Measurements from ENCODE around the gene IL6. TPM values are rescaled to one million over a fixed set of nuclear protein-coding genes. Genes with fewer than 3 reads are reported as not detected.
"Not testable (repeated sequence)": the region's sequence is repeated elsewhere in the genome, so short reads cannot be mapped to it uniquely, and the experiment has no call there.

The IL6 gene
- total and polyA plus RNA-seq, 2 donors from 2014 or later, result 0.58 to 1.6 TPM

DNA sequence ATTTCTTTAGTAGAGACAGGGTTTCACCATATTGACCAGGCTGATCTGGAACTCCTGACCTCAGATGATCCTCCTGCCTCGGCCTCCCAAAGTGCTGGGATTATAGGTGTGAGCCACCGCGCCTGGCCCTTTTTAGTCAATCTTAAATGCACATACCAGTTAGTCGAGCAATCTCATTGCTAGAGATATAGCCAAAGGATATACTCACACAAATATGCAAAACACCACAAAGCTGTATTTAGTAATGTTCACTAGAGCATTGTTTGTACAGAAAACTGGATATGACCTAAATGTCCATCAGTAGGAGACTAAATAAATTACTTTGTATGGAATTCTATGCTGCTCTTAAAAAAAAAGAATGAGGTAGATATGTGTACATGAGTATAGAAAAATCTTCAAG, 24.5 kb upstream of the IL6 start:
- TF ChIP-seq, protein P1, sequence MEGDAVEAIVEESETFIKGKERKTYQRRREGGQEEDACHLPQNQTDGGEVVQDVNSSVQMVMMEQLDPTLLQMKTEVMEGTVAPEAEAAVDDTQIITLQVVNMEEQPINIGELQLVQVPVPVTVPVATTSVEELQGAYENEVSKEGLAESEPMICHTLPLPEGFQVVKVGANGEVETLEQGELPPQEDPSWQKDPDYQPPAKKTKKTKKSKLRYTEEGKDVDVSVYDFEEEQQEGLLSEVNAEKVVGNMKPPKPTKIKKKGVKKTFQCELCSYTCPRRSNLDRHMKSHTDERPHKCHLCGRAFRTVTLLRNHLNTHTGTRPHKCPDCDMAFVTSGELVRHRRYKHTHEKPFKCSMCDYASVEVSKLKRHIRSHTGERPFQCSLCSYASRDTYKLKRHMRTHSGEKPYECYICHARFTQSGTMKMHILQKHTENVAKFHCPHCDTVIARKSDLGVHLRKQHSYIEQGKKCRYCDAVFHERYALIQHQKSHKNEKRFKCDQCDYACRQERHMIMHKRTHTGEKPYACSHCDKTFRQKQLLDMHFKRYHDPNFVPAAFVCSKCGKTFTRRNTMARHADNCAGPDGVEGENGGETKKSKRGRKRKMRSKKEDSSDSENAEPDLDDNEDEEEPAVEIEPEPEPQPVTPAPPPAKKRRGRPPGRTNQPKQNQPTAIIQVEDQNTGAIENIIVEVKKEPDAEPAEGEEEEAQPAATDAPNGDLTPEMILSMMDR (IDR thresholded peaks at IDR 0.05; ENCODE audit: borderline replicate concordance, extremely low read depth, insufficient read depth), result no peak
- no peaks in the 10 kb centered on the region for H3K27me3 ChIP-seq (ENCODE audit: control insufficient read depth, insufficient read depth, low read length)
- no peak overlapping the region for H3K9ac ChIP-seq (ENCODE audit: low read length in 3 of 3)
- H3K9me3 ChIP-seq (ENCODE audit: control insufficient read depth in 2 of 3, insufficient read depth in 1 of 3, low read length in 3 of 3), result no peaks in the 10 kb centered on the region
- H3K27ac ChIP-seq (ENCODE audit: low read depth in 2 of 2, low read length in 2 of 2), result no peak overlapping the region
- no peaks in the 10 kb centered on the region for H3K4me1 ChIP-seq (ENCODE audit: control insufficient read depth in 2 of 3, insufficient read depth in 2 of 3, low read depth in 1 of 3, low read length in 3 of 3)
- H3K4me3 ChIP-seq (ENCODE audit: low read length in 3 of 3), result no peak overlapping the region
- FAIRE-seq (no peak), DNase-seq (no peak)
- H3K36me3 ChIP-seq (ENCODE audit: control insufficient read depth in 2 of 3, insufficient read depth in 3 of 3, low read length in 3 of 3), result no peaks in the 10 kb centered on the region
- intact Hi-C loops (cut with DNase I), result no loop called here

GRCh38 chr7:22703107-22703855, 23.7 kb upstream of the IL6 start:
- DNase-seq; H3K36me3 ChIP-seq (ENCODE audit: control insufficient read depth in 2 of 3, insufficient read depth in 3 of 3, low read length in 3 of 3); H3K4me1 ChIP-seq (ENCODE audit: control insufficient read depth in 2 of 3, insufficient read depth in 2 of 3, low read depth in 1 of 3, low read length in 3 of 3); H3K4me3 ChIP-seq (ENCODE audit: low read length in 3 of 3); FAIRE-seq; intact Hi-C loops (cut with DNase I); H3K9me3 ChIP-seq (ENCODE audit: control insufficient read depth in 2 of 3, insufficient read depth in 1 of 3, low read length in 3 of 3); H3K27me3 ChIP-seq (ENCODE audit: control insufficient read depth, insufficient read depth, low read length); H3K27ac ChIP-seq (ENCODE audit: low read depth in 2 of 2, low read length in 2 of 2); H3K9ac ChIP-seq (ENCODE audit: low read length in 3 of 3): not testable (repeated sequence)

GRCh38 chr7:22703978-22704610, 22.9 kb upstream of the IL6 start:
- DNase-seq; FAIRE-seq; H3K9me3 ChIP-seq (ENCODE audit: control insufficient read depth in 2 of 3, insufficient read depth in 1 of 3, low read length in 3 of 3); intact Hi-C loops (cut with DNase I); H3K9ac ChIP-seq (ENCODE audit: low read length in 3 of 3); H3K27me3 ChIP-seq (ENCODE audit: control insufficient read depth, insufficient read depth, low read length); H3K4me3 ChIP-seq (ENCODE audit: low read length in 3 of 3); H3K36me3 ChIP-seq (ENCODE audit: control insufficient read depth in 2 of 3, insufficient read depth in 3 of 3, low read length in 3 of 3); H3K27ac ChIP-seq (ENCODE audit: low read depth in 2 of 2, low read length in 2 of 2); H3K4me1 ChIP-seq (ENCODE audit: control insufficient read depth in 2 of 3, insufficient read depth in 2 of 3, low read depth in 1 of 3, low read length in 3 of 3): not testable (repeated sequence)

GRCh38 chr7:22704722-22705121, 22.3 kb upstream of the IL6 start:
- intact Hi-C loops (cut with DNase I); DNase-seq; H3K4me1 ChIP-seq (ENCODE audit: control insufficient read depth in 2 of 3, insufficient read depth in 2 of 3, low read depth in 1 of 3, low read length in 3 of 3); H3K27me3 ChIP-seq (ENCODE audit: control insufficient read depth, insufficient read depth, low read length); H3K9me3 ChIP-seq (ENCODE audit: control insufficient read depth in 2 of 3, insufficient read depth in 1 of 3, low read length in 3 of 3); FAIRE-seq; H3K27ac ChIP-seq (ENCODE audit: low read depth in 2 of 2, low read length in 2 of 2); H3K4me3 ChIP-seq (ENCODE audit: low read length in 3 of 3); H3K36me3 ChIP-seq (ENCODE audit: control insufficient read depth in 2 of 3, insufficient read depth in 3 of 3, low read length in 3 of 3); H3K9ac ChIP-seq (ENCODE audit: low read length in 3 of 3): not testable (repeated sequence)

DNA sequence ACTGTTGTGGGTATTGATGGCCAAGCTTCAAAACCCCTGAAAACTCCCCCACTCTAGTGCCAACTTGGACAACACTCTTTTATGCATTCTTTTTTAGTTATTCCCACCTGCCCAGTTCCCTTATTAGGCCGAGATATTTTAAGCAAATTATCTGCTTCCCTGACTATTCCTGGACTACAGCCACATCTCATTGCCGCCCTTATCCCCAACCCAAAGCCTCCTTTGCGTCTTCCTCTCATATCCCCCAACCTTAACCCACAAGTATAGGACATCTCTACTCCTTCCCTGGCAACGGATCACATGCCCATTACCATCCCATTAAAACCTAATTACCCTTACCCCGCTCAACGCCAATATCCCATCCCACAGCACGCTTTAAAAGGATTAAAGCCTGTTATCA, 21.1 kb upstream of the IL6 start:
- H3K36me3 ChIP-seq (ENCODE audit: control insufficient read depth in 2 of 3, insufficient read depth in 3 of 3, low read length in 3 of 3); H3K9me3 ChIP-seq (ENCODE audit: control insufficient read depth in 2 of 3, insufficient read depth in 1 of 3, low read length in 3 of 3); H3K27ac ChIP-seq (ENCODE audit: low read depth in 2 of 2, low read length in 2 of 2); H3K4me1 ChIP-seq (ENCODE audit: control insufficient read depth in 2 of 3, insufficient read depth in 2 of 3, low read depth in 1 of 3, low read length in 3 of 3); H3K4me3 ChIP-seq (ENCODE audit: low read length in 3 of 3); H3K27me3 ChIP-seq (ENCODE audit: control insufficient read depth, insufficient read depth, low read length); FAIRE-seq; intact Hi-C loops (cut with DNase I); DNase-seq; H3K9ac ChIP-seq (ENCODE audit: low read length in 3 of 3): not testable (repeated sequence)

DNA sequence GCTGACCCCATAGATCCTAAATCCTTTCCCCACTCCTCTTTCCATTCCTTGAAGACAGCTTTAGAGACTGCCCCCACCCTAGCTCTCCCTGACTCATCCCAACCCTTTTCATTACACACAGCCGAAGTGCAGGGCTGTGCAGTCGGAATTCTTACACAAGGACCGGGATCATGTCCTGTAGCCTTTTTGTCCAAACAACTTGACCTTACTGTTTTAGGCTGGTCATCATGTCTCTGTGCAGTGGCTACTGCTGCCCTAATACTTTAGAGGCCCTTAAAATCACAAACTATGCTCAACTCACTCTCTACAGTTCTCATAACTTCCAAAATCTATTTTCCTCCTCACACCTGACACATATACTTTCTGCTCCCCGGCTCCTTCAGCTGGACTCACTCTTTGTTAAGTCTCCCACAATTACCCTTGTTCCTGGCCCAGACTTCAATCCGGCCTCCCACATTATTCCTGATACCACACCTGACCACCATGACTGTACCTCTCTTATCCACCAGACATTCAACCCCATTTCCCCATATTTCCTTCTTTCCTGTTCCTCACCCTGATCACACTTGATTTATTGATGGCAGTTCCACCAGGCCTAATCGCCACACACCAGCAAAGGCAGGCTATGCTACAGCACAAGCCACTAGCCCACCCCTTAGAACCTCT, 19.8 kb upstream of the IL6 start:
- DNase-seq; intact Hi-C loops (cut with DNase I); H3K27me3 ChIP-seq (ENCODE audit: control insufficient read depth, insufficient read depth, low read length); H3K4me1 ChIP-seq (ENCODE audit: control insufficient read depth in 2 of 3, insufficient read depth in 2 of 3, low read depth in 1 of 3, low read length in 3 of 3); H3K27ac ChIP-seq (ENCODE audit: low read depth in 2 of 2, low read length in 2 of 2); FAIRE-seq; H3K4me3 ChIP-seq (ENCODE audit: low read length in 3 of 3); H3K9ac ChIP-seq (ENCODE audit: low read length in 3 of 3); H3K36me3 ChIP-seq (ENCODE audit: control insufficient read depth in 2 of 3, insufficient read depth in 3 of 3, low read length in 3 of 3); H3K9me3 ChIP-seq (ENCODE audit: control insufficient read depth in 2 of 3, insufficient read depth in 1 of 3, low read length in 3 of 3): not testable (repeated sequence)

DNA sequence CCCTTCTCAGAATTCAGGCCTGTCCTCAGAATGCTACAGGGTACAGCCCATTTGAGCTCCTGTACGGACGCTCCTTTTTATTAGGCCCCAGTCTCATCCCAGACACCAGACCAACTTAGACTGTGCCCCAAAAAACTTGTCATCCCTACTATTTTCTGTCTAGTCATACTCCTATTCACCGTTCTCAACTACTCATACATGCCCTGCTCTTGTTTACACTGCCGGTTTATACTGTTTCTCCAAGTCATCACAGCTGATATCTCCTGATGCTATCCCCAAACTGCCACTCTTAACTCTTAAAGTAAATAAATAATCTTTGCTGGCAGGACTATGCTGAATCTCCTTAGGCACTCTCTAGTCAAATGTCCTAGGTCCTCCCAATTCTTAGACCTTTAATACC, 18.8 kb upstream of the IL6 start:
- H3K27ac ChIP-seq (ENCODE audit: low read depth in 2 of 2, low read length in 2 of 2); DNase-seq; H3K4me3 ChIP-seq (ENCODE audit: low read length in 3 of 3); H3K9ac ChIP-seq (ENCODE audit: low read length in 3 of 3); H3K4me1 ChIP-seq (ENCODE audit: control insufficient read depth in 2 of 3, insufficient read depth in 2 of 3, low read depth in 1 of 3, low read length in 3 of 3); H3K9me3 ChIP-seq (ENCODE audit: control insufficient read depth in 2 of 3, insufficient read depth in 1 of 3, low read length in 3 of 3); H3K27me3 ChIP-seq (ENCODE audit: control insufficient read depth, insufficient read depth, low read length); intact Hi-C loops (cut with DNase I); FAIRE-seq; H3K36me3 ChIP-seq (ENCODE audit: control insufficient read depth in 2 of 3, insufficient read depth in 3 of 3, low read length in 3 of 3): not testable (repeated sequence)

Data from kidney (tissue), 14 donors.